Kidney capillary endothelial cell (primary cell): ENCODE measurements around the gene RHOJ.
"Not testable (repeated sequence)": the region's sequence is repeated elsewhere in the genome, so short reads cannot be mapped to it uniquely, and the experiment has no call there.

Source experiments
- DNase-seq: peaks from one replicate; pipeline ENCODE4 v3.0.0-alpha.2; 2018; ENCODE audit warnings: low spot score

The RHOJ gene

GRCh38 chr14:63268771-63269170 lies 64.5 kb downstream of the RHOJ start:
- DNase-seq, result no peak

GRCh38 chr14:63269561-63270225 lies 65.5 kb downstream of the RHOJ start:
- no peak for DNase-seq

DNA sequence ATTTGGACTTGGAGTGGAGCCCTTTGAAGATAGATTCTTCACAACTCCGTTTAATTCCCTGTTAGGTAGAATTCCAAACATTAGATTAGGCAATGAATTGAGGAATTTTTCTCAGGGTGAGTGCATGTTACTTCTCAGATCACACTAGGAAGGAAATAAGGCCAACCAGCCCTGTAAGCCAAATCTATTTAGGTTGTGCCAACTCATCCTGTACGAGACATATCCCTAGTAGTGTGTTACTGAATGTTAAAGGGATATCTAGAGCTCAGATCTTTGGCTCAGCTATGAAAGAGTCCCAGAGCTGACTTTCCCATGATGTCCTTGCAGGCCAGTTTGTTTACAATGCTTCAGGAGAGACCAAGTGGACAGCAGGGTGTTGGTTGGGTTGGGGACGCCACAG lies 68.9 kb downstream of the RHOJ start:
- DNase-seq, result no peak

DNA sequence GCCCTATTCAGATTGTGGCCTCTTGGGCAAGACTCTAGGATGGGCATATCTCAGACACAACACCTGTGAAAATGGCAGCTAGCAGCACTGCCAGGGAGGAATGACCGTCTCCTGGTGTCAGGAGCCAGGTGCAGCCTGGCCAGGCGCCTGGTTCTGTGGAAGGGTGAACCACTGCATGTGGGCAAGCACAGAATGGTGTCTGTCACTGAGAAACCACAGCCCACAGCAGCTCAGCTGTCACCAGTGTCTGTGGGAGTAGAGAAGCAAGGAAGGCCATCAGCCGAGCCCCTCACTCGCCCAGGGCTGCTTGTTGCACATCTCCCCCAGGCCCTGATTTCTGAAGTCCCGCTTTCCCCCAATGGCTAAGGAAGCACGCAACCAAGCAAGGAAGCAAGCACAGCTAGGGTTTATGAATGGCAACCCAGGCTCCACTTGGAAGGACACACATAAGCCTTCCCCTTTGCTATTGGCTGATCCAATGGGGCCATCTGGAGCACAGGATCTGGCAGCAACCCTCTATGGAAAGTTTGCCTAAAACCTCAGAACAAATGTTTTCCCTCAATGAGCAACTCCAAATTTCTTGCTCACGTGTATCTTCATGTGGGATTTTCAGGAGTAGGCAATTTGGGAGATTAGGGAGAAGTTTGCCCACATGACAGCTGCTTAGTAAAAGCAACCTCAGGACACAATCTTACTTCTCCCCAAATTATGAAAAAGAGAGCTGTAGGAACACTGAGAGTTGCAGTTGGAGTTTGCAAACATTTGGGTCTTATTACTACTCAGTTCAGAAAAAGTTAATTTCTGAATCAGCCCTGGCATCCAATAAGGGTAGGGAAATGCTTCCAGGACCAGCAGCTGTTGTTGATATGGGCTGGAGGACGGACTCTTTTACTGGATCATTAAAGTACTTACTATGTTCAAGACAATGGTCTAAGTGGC lies 69.7 kb downstream of the RHOJ start:
- DNase-seq, result no peak

DNA sequence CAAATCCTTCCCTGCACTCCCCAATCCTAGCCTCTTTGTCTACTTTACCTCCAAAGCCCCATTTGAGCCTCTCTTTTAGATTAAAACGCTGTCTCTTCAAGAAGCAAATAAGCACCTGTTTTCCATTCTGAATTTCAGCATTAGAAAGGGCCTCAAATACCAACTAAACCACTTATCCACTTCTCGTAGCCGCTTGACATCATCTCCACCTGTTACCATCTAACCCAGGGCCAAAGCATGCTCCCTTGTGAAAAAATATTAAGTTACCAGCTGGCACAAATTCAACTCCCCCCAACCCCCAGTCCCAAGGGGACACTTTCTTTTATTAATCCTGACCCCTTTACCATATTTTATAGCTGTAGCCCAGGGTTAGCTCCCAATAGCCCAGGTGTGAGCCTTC lies 71.4 kb downstream of the RHOJ start:
- no peak for DNase-seq

DNA sequence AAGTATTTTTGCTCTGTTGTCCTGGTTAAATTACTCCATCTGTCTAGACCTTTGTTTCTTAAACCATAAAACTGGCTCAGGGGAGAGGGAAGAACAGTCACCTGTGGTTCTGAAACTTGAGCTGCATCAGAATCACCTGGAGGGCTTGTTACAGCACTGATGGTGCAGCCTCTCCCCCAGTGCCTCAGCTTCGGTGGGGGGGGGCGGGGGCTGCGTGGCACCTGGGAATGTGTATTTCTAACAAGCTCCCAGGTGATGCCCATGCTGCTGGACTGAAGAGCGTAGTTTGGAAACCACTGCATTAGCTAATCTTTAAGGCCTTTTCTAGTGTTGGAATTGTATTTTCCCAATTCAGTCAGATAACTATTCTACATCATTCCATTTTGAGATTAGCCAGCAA lies 71.8 kb downstream of the RHOJ start:
- DNase-seq, result no peak

DNA sequence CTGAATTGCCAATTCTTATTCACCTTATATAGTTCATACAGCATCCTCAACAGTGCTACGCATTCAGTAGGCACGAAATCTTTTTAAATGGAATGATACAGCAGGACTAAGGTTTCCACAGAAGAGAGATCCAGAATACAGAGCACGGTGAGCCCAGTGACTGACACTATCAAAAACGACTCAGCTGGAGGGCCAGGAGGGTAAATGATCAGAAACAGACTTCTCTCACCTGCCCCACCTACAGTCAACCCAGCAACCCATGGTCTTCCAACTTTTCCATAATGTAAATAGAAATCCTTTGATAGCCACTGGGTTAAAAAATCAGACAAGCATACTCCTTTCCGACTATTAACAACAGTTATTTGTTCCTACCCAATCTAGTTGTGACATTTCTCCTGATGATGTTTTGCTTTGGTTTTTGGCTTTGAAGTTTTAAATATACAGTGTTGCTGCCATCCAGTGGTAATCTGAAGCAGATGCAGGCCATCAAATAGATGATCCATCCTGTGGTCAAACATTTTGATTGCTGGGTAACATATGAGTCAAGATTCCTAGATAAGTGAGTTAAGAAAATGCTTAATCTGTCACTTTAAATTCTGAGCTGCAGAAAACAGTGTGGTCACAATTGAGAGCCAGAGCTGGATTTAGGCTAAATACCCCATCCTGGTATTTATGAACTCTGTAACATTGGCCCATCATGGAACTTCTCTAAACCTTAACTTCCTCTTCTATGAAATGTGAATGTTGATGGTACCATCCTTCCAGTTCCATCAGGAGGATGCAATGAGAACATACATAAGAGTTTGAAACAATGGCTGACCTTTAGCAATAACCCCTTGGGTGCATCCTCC lies 72.5 kb downstream of the RHOJ start:
- DNase-seq, result peak; percentile 57

DNA sequence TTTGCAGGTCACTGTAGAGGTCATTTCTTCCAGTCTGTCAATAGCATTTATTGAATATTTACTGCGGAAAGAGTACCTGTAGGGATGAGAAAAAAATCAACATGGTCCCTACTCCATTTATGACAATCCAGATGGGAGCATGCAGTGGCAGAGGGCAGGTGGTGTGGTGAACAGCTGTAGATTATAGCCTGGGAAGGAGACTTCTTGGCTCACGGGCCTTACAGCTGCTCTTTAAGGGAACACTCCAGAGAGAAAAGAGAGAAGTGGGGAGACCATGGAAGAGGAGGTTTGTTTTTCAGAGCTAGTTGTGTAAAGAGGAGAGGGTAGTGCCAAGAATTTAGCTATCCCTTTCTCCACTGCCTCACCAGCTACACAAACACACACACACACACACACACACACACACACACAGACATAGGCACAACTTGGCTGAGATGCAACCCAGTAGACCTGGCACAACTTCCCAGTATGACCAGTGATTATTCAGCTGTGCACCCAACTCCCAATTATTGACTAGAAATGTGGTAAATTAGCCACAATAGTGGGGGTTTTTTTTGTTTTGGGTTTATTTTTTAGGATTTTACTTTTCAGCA lies 73.4 kb downstream of the RHOJ start:
- DNase-seq, result no peak

DNA sequence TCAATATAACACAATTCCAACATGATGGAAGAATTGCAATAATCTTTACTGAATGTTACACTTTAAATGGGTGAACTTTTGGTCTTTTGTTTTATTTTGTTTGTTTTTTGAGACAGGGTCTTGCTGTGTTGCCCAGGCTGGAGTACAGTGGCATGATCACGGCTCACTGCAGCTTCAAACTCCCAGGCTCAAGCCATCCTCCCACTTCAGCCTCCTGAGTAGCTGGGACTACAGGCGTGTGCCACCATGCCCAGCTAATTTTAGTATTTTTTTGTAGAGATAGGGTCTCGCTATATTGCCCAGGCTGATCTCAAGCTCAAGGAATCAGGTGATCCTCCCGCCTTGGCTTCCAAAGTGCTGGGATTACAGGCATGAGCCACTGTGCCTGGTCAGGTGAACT lies 75.7 kb downstream of the RHOJ start:
- DNase-seq, result not testable (repeated sequence)

DNA sequence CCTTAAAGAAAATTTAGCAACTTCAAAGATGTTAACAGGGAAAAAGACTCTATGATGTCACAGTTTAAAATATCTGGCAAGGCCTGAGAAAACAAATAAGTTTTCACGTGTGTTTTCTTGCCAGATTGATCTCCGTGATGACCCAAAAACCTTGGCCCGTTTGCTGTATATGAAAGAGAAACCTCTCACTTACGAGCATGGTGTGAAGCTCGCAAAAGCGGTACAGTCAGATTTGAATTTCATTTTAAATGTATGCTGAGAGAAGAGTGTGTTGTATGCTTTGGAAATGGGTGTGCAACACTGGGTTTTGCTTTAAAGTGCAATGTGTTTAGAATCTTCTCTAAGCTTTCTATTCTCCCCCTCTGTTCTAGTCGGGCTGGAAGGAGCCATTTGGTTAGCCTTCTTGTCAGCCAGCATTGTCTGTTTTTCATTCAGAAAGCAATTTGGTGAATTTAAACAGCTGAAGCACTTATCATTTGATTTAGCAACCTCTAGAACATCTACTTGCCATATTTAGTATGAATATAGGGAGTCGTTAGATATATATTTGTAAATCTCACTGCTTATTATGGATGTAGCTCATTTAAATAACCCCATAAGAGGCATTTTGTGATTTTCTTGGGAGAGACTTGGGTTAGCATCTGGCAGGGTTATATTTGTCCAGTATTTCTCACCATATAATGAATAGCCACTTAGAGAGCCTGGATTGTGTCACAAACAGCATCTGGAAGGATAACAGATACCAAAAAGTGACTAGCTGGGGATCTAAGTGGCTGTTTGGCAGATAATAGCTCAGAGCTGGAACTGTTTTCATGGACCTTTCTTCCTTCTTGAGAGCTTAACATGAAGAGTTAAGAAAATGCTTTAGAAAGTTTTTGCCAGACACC lies 79.0 kb downstream of the RHOJ start:
- DNase-seq, result no peak

DNA sequence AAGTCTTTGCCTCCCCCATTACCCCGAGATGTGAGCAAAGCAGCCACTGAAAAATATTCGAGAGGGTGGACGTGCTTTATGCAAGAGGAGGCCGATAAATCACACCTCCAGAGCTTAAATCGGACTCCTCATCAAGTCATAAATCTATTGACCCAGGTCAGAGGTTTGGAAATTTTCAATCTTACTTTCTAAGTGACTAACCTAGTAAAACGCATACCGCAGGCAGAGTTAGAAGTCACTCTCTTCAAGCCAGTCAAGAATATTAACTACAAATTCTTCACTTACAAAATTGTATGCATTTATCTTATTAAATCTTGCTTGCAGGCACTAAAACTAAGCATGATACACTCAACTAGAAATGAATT lies 79.6 kb downstream of the RHOJ start:
- no peak for DNase-seq

- DNase-seq, result no peak
Measured at GRCh38 chr14:63286071-63286470, 81.8 kb downstream of the RHOJ start.

DNA sequence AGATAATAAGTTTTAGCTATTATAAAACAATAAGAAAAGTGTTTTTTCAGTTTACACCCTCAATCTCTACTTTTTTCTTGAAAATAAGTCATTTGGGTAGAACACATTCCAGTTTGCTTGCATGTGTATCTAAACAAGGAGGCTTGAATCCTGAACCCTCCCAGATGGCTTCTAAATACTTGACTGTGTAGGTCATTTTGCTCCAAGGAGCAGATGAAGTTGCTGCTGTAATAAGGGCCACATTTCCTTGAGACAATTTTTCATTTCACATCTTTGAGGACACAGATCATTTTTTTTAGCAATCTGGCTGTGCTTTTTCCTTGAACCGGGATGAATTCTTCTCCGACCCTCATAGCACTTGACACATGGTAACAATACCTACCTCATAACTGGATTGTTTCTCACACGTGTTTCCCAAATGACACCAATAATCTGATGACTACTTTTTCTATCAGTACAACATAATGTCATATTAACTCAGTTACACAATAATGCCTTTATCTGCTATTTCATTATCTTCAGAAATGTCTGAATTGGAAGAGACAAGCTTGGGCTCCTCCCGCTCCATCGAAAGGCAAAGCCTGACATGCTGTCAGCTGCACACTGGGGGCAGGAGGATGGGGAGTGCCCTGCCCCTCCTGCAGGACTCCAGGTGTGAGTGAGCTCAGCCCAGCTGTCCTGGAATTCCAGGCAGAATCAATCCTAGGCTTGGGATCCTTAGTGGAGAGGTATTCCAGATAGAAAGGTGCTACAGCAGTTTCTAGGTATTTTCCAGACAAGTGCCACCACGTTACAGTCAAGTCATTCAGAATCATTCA lies 83.6 kb downstream of the RHOJ start:
- DNase-seq, result no peak

DNA sequence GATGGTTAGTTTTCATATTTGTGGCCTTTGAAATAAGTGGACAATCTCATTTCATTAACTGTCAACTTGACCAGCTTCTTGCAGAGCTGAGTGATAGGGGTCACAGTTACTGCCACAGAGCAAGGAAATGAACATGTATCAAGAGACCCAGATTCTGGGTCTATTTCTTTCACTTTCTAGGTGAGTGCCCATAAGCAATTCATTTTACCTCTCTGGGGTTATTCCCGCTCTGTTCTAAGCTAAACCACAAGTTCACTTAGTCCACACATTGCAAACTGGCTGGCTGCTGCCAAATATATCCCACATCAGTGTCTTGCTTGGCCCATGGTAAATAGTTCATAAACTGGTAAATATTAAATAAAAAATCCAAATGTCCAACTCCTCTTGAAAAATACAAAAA lies 84.6 kb downstream of the RHOJ start:
- no peak for DNase-seq

- DNase-seq, result no peak
Measured at GRCh38 chr14:63290741-63291430, 86.6 kb downstream of the RHOJ start.

GRCh38 chr14:63292805-63293204 lies 88.6 kb downstream of the RHOJ start:
- no peak for DNase-seq

DNA sequence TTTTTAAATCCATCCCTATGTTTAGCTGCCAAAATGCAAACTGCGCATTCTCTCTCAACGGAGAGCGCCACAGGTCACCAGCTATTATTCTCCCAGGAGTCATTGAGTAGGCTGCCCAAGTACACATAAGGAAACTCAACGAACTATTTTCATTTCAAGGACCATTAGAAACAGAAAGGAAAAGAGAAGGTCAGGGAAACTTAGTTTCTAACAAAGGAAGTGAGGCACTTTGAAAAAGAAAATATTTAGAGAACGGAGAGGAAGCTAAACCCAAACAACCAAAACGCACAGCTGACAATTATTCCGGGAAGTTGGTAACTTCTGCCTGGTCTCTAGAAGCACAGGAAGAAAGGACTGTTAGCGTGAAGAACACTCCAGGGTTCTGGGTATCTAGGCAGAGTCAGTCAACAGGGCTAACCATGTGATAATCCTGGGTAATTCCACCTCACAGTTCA lies 91.0 kb downstream of the RHOJ start:
- no peak for DNase-seq

- DNase-seq, result no peak
Measured at GRCh38 chr14:63296060-63296563, 91.9 kb downstream of the RHOJ start.

DNA sequence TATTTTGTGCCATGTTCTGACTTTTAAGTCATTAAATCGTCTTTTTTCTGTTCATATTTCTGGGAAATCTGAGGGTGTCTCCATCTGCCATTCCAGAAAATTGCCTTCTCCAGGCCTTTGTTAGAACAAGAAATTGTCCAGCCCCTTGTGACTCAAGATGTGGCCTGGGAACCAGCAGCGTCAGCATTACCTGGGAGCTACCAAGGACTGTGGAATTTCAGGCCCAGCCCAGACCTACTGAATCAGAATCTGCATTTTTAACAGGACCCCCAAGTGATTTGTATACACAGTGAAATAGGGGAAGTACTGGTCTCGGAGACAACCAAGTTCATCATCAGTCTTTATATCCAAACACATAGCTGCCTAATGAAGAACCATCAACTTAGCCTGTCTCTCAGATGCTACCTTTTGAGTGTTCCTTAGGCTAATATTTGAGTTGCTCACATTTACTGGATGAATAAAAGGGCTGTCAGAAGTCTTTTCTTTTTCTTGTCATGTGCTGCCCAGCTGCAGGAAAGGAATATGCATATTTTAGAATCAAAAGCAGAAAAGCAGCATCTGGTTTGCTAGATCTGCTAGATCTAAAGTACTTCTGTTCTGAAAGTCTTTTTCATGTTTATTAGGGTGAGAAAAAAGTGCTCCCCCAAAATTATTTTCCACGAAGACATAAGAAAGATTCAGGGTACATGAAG lies 93.3 kb downstream of the RHOJ start:
- DNase-seq, result no peak
